Epithelial cell of esophagus (primary cell): ENCODE measurements around the gene KIF5A.
"Not testable (repeated sequence)": the region's sequence is repeated elsewhere in the genome, so short reads cannot be mapped to it uniquely, and the experiment has no call there.

Experiments used
- DNase-seq: peaks from one replicate; pipeline ENCODE4 v3.0.0; 2010; ENCODE audit warnings: low read depth
- H3K4me3 ChIP-seq: 2 replicates; pipeline ENCODE4 v1.5.1; 2011; ENCODE audit warnings: mild to moderate bottlenecking, low read length, control low read depth
- CTCF ChIP-seq: IDR thresholded peaks from 2 replicates; pipeline ENCODE4 v1.5.1; 2011; ENCODE audit warnings: low read depth, mild to moderate bottlenecking, low read length, control low read depth, inconsistent platforms; ENCODE audit not compliant: insufficient read depth; ENCODE audit errors: missing control alignments

Gene KIF5A

DNA sequence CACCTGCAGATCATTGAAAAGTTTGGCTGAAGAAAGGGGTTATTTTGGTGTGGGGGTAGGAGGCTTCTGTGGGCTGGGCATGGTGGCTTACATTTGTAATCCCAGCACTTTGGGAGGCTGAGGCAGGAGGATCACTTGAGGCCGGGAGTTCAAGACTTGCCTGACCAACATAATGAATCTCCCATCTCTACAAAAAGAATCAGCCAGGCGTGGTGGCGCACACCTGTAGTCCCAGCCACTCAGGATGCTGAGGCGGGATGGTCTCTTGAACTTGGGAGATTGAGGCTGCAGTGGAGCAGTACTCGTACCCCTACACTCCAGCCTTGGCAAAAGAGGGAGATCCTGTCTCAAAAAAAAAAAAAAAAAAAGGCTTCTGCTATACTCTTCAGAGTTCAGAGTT, 36.6 kb upstream of the KIF5A start:
- DNase-seq, result no peak
- no peak overlapping the region for H3K4me3 ChIP-seq
- no peak for TF ChIP-seq CTCF

DNA sequence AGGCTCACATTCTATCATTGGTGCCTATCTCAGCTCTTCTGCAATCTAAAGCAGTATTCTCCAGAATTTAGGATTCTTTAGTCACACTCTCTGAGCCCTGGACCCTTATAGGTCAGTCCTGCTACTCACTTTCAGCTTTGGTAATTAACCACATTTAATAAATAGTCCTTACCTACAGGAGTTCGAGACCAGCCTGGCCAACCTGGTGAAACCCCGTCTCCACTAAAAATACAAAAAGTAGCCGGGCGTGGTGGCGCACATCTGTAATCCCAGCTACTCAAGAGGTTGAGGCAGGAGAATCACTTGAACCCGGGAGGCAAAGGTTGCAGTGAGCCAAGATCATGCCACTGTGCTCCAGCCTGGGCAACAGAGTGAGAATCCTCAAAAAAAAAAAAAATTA, 36.2 kb upstream of the KIF5A start:
- not testable (repeated sequence) for H3K4me3 ChIP-seq, DNase-seq

GRCh38 chr12:57514246-57514645, 35.6 kb upstream of the KIF5A start:
- H3K4me3 ChIP-seq, DNase-seq: not testable (repeated sequence)

DNA sequence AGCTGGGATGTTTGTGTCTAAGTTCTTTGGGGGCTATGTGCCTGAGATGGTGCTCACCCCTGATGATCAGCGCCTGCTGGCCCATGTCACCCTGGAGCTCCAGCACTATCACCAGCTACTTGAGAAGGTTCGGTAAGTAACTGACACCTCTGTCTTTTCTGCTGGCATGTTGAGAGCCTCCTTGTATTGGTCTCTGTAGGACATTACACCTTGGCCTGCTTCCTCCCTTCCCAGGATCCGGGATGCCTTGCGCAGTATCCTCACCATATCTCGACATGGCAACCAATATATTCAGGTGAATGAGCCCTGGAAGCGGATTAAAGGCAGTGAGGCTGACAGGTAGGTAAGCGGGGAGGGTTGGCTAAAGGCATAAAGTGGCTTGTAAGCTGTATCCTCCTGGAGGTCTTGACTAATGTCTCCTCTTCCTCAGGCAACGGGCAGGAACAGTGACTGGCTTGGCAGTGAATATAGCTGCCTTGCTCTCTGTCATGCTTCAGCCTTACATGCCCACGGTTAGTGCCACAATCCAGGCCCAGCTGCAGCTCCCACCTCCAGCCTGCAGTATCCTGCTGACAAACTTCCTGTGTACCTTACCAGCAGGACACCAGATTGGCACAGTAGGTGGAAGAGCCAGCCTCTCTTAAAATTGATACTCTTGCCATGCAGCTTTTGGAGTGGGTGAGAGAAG, 35.0 kb upstream of the KIF5A start:
- H3K4me3 ChIP-seq, result no peak overlapping the region
- TF ChIP-seq CTCF, result no peak
- DNase-seq, result no peak

GRCh38 chr12:57515408-57515933, 34.4 kb upstream of the KIF5A start:
- TF ChIP-seq CTCF, result no peak

GRCh38 chr12:57515934-57516541, 33.8 kb upstream of the KIF5A start:
- TF ChIP-seq CTCF, result no peak
- H3K4me3 ChIP-seq, result no peak overlapping the region
- DNase-seq, result no peak

More at GRCh38 chr12:57515408-57515933, 34.4 kb upstream of the KIF5A start:
- no peak overlapping the region for H3K4me3 ChIP-seq
- DNase-seq, result no peak

- TF ChIP-seq CTCF, result no peak
- DNase-seq, result no peak
- no peak overlapping the region for H3K4me3 ChIP-seq
These were observed 33.2 kb upstream of the KIF5A start for GRCh38 chr12:57516617-57517153.

GRCh38 chr12:57517187-57517586, 32.7 kb upstream of the KIF5A start:
- no peak overlapping the region for H3K4me3 ChIP-seq
- TF ChIP-seq CTCF, result no peak
- peak; percentile 52 for DNase-seq

GRCh38 chr12:57517718-57518117, 32.1 kb upstream of the KIF5A start:
- not testable (repeated sequence) for DNase-seq, H3K4me3 ChIP-seq
